Liver (tissue), 3 donors: ENCODE measurements around the gene SLC7A10.

Experiments
- CTCF ChIP-seq: fragments of 150-350 bp; IDR thresholded peaks from 2 replicates; pipeline ENCODE4 v1.5.1; 2017; ENCODE audit warnings: improper control_type of control experiment, low read depth, low read length; ENCODE audit not compliant: missing input control
- FOXA1 ChIP-seq: IDR thresholded peaks from 2 replicates; pipeline ENCODE4 v1.6.1; 2016; ENCODE audit warnings: antibody characterized with exemption
- RAD21 ChIP-seq, 2 donors: IDR thresholded peaks; 2 replicates each; pipeline ENCODE4 v1.6.1; 2016; ENCODE audit warnings: antibody characterized with exemption in 2 of 2, mild to moderate bottlenecking in 2 of 2
- REST ChIP-seq: IDR thresholded peaks from 2 replicates; pipeline ENCODE4 v1.6.1; 2016; ENCODE audit warnings: antibody characterized with exemption, mild to moderate bottlenecking
- SP1 ChIP-seq: IDR thresholded peaks from 2 replicates; pipeline ENCODE4 v1.6.1; 2018; ENCODE audit warnings: antibody characterized with exemption, mild to moderate bottlenecking
- YY1 ChIP-seq: IDR thresholded peaks from 2 replicates; pipeline ENCODE4 v1.6.1; 2016; ENCODE audit warnings: antibody characterized with exemption, mild to moderate bottlenecking
- donor health status: healthy.
- donor health status: healthy.

GRCh38 chr19:33220115-33220514 lies 5.5 kb downstream of the SLC7A10 start:
- TF ChIP-seq CTCF (no peak), FOXA1 (no peak), RAD21 (IDR thresholded peaks at IDR 0.05) (no peak), YY1 (no peak), SP1 (no peak), REST (no peak)
